ENCODE data around the gene ALMS1. TPM values are rescaled to one million over a fixed set of nuclear protein-coding genes. Genes with fewer than 3 reads are reported as not detected.

ALMS1 gene
- total RNA-seq, 1 experiment from 2014 or later = 19.5 TPM

GRCh38 chr2:73611193-73611592 lies 225.6 kb downstream of the ALMS1 start:
- no peak for ATAC-seq
- Histone ChIP-seq H3K4me1 (ENCODE audit: control insufficient read depth, insufficient read depth, low read length) (no peaks in the 10 kb centered on the region), H3K27ac (ENCODE audit: low read length) (no peak overlapping the region), H3K27me3 (ENCODE audit: control insufficient read depth, insufficient read depth, low read length) (no peaks in the 10 kb centered on the region), H3K36me3 (ENCODE audit: control insufficient read depth, insufficient read depth, low read length) (no peaks in the 10 kb centered on the region), H3K4me3 (ENCODE audit: low read depth in 2 of 2, low read length in 2 of 2) (no peak overlapping the region), H3K9me3 (ENCODE audit: control insufficient read depth, insufficient read depth, low read depth, low read length) (no peaks in the 10 kb centered on the region)
- CTCF ChIA-PET = no interaction called here
- in situ Hi-C loops (cut with HindIII; ENCODE audit: low pct_unique_long_range_greater_than_20kb, low sequenced_read_pairs) = no loop called here
- POLR2A ChIA-PET = interaction anchor here (0.7 kb wide), 1 partner anchor 48 kb away, joined by 3 read pairs; no protein-coding TSS in a partner anchor
- TF ChIP-seq REST (IDR thresholded peaks at IDR 0.05; ENCODE audit: insufficient read depth in 1 of 2, low read depth in 2 of 2, low read length in 1 of 2) (no peak), CTCF (IDR thresholded peaks at IDR 0.05) (no peak), TCF7L2 (IDR thresholded peaks at IDR 0.05; ENCODE audit: low read depth, low read length) (no peak), POLR2AphosphoS5 (IDR thresholded peaks at IDR 0.05; ENCODE audit: low read depth, low read length) (no peak), SIN3A (IDR thresholded peaks at IDR 0.05; ENCODE audit: borderline replicate concordance, insufficient read depth, low read depth, low read length) (no peak)
- intact Hi-C loops (cut with micrococcal nuclease; ENCODE audit: unreplicated experiment) = no loop called here
- no peak for DNase-seq (ENCODE audit: low read depth, low spot score)
- BruUV-seq (replicated peaks) = no TSS peak

GRCh38 chr2:73611867-73612266 lies 226.2 kb downstream of the ALMS1 start:
- Histone ChIP-seq H3K4me3 (ENCODE audit: low read depth in 2 of 2, low read length in 2 of 2) (no peak overlapping the region), H3K36me3 (ENCODE audit: control insufficient read depth, insufficient read depth, low read length) (no peaks in the 10 kb centered on the region), H3K27me3 (ENCODE audit: control insufficient read depth, insufficient read depth, low read length) (no peaks in the 10 kb centered on the region), H3K27ac (ENCODE audit: low read length) (no peak overlapping the region), H3K9me3 (ENCODE audit: control insufficient read depth, insufficient read depth, low read depth, low read length) (no peaks in the 10 kb centered on the region), H3K4me1 (ENCODE audit: control insufficient read depth, insufficient read depth, low read length) (no peaks in the 10 kb centered on the region)
- ChIA-PET CTCF (no interaction called here), POLR2A (no interaction called here)
- DNase-seq (ENCODE audit: low read depth, low spot score) (no peak), ATAC-seq (no peak)
- TF ChIP-seq POLR2AphosphoS5 (IDR thresholded peaks at IDR 0.05; ENCODE audit: low read depth, low read length) (no peak), SIN3A (IDR thresholded peaks at IDR 0.05; ENCODE audit: borderline replicate concordance, insufficient read depth, low read depth, low read length) (no peak), TCF7L2 (IDR thresholded peaks at IDR 0.05; ENCODE audit: low read depth, low read length) (no peak), CTCF (IDR thresholded peaks at IDR 0.05) (no peak), REST (IDR thresholded peaks at IDR 0.05; ENCODE audit: insufficient read depth in 1 of 2, low read depth in 2 of 2, low read length in 1 of 2) (no peak)
- in situ Hi-C loops (cut with HindIII; ENCODE audit: low pct_unique_long_range_greater_than_20kb, low sequenced_read_pairs) = no loop called here
- intact Hi-C loops (cut with micrococcal nuclease; ENCODE audit: unreplicated experiment) = no loop called here
- BruUV-seq (replicated peaks) = no TSS peak

Data from Panc1 (cell line).